COLO668 (cell line): ENCODE measurements around the gene RAB11FIP3.
"Not testable (repeated sequence)": the region's sequence is repeated elsewhere in the genome, so short reads cannot be mapped to it uniquely, and the experiment has no call there.

Source experiments
- DNase-seq: peaks from one replicate; lab custom pipeline; 2025; ENCODE audit not compliant: unreplicated experiment; lab: John Stamatoyannopoulos, UW

RAB11FIP3 gene

DNA sequence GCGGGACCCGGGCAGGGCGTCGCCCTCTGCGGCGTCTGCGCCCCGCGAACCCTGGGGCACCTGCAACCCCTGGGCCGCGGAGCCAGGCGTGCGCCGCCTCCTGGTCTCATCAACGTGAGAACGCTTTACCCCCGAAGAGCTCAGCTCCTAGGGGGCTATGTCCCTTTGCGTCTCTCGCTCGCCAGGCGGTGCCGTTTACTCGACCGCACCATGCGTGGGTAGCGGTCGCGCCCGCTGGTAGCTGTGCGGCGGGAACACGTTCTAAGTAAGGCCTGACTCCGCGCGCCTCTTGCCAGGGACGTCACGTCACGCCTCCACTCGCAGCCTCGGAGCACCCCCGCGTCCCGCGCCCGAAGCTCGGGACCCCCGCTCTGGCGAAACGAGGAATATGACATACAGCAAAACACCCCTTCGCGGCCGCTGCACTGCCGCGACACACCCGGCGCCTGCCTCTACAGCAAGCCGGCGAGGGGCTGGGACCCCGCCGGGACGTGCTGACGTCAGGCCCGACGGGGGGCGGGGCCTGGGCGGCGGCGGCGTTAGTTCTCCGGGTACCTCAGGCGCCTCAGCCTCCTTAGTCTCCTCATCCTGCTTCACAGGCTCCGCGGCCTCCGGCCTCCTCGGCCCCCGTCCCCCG, at the start of gene RAB11FIP3:
Gene RAB11FIP3 (plus strand): TSS at position 568 of the 637 bp plus-strand sequence. CDS start 358 bp downstream, outside the sequence.
- DNase-seq = peak; percentile 85

GRCh38 chr16:375927-376816, 49.3 kb upstream of the RAB11FIP3 start:
- no peak for DNase-seq

DNA sequence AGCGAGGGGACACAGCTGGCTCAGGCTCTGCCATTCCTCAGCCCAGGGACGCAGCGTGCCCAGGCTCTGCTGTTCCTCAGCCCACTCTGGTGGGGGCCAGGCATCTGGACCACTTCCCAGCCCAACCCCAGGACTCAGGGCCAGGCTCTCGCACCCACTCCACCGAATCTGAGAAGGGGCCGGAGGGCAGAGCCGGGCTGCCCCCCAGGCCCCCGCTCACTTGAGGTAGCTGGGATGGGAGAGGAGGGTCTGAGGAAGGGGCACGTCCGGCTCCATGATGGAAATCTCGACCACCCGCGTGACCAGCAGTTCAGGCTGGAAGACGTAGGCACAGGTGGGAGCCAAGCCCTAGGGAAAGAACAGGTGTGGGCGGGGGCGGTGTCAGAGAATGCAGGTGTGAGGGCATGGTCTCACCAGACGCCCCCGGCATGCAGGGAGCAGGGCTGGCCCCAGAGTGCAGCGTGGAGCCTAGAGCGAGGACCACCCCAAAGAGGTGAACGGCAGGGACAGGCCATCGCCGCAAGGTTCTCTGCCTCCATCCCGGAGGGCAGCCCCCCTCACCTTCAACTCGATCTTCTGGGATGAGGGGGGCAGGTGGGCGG, 48.5 kb upstream of the RAB11FIP3 start:
- DNase-seq = no peak

GRCh38 chr16:377419-377951, 48.0 kb upstream of the RAB11FIP3 start:
- DNase-seq = no peak

DNA sequence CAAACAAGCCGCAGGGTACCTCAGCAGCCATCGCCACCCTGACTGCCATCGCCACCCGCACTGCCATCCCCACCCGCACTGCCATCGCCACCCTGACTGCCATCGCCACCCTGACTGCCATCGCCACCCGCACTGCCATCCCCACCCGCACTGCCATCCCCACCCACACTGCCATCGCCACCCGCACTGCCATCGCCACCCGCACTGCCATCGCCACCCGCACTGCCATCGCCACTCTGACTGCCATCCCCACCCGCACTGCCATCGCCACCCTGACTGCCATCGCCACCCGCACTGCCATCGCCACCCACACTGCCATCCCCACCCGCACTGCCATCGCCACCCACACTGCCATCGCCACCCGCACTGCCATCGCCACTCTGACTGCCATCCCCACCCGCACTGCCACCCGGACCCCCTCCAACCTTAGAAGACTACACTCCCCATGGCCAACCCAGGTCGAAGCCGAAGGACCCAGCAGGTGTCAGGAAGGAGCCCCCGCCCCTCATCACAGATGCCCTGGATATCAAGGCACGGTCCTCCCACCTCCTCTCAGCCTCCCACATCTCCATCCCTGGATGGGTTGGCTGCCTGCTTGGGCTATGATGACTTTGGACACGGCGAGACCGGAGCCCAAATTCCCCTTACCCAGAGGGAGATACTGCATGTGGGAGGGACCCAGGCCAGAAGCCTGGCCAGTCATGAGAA, 47.2 kb upstream of the RAB11FIP3 start:
- DNase-seq = not testable (repeated sequence)

DNA sequence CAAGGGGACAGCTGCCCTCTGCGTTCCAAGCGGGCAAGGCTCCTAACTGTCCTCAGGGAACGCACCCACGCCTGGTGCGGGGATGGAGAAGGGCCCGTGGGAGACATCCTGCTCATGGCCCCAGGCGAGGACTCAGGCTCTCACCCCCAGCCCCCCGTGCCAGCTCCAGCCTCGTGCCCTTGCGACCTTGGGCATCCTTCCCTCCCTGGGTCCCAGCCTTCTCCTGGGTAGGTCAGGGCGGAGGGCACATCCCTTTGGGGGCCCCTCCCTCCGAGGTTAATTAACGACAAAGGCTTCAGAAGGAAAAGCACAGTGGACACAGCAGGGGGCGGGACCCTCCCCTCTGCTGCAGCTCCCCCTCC, 46.6 kb upstream of the RAB11FIP3 start:
- no peak for DNase-seq

DNA sequence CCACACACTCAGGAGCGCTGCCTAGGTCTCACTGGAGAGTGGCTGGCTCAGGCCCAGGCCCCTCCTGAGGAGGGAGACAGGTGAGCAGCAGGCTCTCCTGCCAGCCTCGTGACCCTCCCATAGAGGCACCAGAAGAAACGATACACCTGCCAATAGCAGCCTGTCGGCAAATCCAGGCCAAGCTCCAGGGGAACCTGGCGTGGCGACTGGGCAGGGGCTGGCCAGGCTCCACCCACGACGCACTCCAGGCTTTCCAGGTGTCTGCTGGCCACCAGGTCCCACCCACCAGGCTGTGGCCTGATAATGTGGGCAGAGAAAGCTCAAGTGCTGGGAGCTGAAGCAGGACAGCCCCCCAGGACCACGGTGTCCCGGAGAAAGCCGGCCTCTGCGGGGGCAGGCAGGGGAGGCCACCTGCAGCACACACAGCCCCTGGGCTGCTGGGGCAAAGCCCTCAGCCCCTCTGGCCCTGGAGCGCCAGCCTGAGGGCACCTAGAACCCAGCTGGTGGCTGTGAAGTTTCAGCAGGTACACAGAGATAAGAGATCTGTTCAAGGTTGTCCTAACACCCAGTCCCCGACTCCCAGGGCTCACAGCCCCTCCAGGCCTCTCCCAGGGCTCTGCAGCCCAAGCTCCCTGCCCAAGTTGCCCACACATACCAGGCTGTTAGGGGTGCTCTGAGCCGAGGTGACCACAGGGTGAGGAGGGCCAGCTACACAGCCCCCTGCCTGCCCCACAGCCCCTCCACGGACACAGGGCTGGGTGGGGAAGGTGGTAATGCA, 46.1 kb upstream of the RAB11FIP3 start:
- peak; percentile 94 for DNase-seq

- DNase-seq = no peak
Measured at GRCh38 chr16:379961-380761, 45.3 kb upstream of the RAB11FIP3 start.

DNA sequence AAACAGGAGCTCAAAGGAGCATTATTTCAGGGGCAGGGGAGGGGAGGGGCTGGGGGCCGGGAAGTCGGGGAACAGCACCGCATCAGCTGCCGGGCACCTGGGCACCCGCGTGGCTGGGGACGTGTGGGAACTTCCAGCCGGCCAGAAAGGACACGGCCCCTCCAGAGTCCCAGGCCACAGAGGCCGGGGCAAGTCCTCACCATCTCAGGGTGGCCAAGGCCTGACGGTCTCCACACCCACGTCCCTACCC, 44.8 kb upstream of the RAB11FIP3 start:
- peak; percentile 41 for DNase-seq

DNA sequence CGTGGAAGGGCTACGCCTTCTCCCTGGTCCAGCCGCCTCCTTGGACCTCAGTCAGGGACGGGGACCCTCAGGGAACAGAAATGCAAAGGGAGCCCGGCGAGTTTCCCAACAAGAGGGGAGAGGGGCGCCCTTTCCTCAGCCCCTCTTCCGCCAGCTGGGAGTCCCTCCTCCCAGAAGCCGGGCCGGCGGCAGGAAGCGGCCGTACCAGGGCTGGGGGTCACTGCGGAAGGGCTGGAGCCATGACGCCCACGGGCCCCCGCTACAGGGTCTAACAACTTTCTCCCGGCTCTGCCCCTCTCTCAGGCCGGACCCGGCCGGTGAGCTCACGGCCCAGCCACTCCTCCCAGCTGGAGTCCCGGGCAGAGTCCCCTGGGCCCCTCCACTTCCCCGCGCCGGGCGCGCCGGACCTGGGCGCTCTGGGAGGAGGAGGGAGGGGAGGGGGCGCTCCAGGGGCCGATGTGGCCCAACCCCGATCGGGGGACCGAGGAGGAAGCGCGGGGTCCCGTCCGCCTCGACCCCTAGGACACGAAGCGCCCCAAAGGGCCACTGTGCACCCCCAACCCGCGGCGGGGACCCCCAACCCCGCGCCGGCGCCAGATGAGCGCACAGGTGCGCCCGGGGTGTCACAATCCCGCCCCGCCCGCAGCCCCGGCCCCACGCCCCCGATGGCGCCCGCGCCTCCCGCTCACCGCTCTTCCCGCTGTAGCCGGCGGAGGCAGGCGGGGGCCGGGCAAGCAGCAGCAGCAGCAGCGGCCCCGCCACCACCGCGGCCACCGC, 44.2 kb upstream of the RAB11FIP3 start:
- DNase-seq = peak; percentile 70

DNA sequence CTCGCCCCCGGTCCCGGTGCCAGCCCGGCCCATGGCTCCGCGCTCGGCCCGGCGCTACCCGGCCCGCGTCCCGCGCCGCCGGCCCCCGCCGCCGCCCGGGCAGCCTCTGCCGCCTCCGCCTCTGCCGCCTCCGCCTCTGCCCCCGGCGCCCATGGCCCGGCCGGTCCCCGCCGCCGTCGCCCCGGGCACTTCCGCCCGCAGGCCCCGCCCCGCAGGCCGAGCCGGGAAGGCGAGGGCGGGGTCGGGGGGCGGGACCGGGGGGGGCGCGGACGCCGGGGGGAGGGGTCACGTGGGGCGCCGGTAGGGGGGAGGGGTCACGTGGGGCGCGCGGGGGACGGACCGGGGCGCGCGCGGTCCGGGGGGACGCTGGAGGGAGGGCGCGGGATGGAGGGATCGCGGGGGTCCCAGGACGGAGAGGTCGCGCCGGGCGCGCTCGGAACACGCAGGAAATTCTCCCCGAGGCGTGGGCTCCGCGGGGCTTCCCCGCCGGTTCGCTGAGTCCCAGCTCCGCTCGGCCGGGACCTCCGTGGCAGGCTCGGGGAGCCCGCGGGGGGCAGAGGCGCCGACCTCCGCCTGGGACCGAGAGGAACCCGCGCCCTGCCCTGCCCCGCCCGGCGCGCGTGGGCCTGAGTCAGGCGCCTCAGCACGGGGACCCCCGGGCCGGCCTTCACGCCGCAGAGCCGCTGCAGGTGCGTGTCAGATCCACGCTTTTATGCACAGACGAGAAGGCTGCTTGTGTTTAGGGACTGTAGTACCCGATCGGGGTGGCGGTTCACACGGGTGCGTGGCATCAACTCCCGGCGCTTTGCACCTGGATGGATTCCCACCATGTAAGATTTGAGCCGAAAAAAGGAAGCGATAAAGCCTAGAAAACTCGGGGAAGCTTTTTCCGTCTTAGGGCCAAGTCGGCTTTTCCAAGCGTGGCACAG, 43.4 kb upstream of the RAB11FIP3 start, which contains the start of gene PGAP6:
Gene PGAP6 (minus strand): TSS at position 190 of the 929 bp plus-strand sequence. CDS start 157 bp downstream, at position 33.
- peak; percentile 85 for DNase-seq

DNA sequence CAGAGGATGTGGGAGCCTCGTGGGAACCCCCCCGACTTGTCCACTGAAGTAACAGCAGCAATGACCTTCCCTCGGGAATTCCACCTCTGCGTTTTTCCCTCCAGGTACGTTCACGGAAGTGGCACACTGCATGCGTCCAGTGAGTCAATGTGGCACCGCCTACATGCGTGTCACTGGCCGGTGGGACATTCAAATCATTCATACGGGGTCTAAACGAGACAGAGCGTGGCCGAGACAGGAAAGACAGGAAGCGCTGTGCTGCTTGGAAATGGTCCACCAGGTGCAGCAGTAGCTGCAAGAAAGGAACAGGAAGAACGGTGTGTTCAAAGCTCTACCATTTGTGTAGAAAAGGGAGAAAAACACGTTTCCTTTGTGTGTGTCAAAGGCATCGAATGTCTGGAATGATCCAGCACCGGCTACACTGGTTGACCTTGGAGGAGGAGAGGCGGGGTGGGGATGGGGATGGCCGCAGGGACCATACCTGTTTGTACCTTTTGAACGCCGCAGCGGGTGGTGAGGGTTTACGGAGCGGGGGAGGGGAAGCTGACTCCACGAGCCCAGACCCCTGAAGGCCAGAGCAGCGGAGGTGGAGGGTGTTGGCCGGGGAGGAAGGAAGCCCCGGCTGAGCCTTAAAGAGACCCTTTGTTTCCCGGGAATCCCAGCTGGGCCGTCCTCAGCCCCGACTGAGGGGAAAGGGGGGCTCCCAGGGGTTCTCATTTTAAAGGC, 42.0 kb upstream of the RAB11FIP3 start:
- DNase-seq = peak; percentile 77

- no peak for DNase-seq
Measured at GRCh38 chr16:386641-387156, 38.8 kb upstream of the RAB11FIP3 start.

DNA sequence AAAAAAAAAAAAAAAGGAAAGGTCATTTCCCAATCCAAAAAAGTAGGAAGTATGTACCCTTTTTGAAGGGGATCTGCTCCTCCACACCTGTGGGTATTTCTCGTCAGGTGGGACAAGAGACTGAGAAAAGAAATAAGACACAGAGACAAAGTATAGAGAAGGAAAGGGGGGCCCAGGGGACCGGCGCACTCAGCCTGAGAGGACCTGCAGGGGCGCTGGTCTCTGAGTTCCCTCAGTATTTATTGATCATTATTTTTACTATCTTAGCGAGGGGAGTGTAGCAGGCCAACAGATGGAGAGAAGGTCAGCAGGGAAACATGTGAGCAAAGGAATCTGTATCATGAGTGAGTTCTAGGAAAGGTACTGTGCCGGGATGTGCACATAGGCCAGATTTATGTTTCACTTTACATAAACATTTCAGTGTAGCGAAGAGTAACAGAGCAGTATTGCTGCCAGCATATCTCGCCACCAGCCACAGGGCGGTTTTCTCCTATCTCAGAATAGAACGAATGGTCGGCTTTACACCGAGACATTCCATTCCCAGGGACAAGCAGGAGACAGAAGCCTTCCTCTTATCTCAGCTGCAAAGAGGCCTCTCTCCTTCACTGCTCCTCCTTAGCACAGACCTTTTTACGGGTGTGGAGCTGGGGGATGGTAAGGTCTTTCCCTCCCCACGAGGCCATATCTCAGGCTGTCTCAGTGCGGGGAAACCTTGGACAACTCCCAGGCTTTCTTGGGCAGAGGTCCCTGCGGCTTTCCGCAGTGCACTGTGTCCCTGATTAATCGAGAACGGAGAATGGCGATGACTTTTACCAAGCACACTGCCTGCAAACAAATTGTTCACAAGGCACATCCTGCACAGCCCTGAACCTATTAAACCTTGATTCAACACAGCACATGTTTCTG, 37.4 kb upstream of the RAB11FIP3 start:
- not testable (repeated sequence) for DNase-seq

GRCh38 chr16:389352-389751, 36.1 kb upstream of the RAB11FIP3 start:
- no peak for DNase-seq

- peak; percentile 65 for DNase-seq
Measured at GRCh38 chr16:391885-392335, 33.5 kb upstream of the RAB11FIP3 start.
